HepG2 (cell line): ENCODE measurements around the gene LMCD1. TPM values are rescaled to one million over a fixed set of nuclear protein-coding genes. Genes with fewer than 3 reads are reported as not detected.

Source experiments
- KIAA2018 ChIP-seq: sonication (generic); formaldehyde crosslinking; IDR thresholded peaks from 2 replicates; pipeline ENCODE4 v1.5.0; 2020; ENCODE audit warnings: mild to moderate bottlenecking, missing genetic modification reagents, borderline replicate concordance
- SAP130 ChIP-seq: IDR thresholded peaks from 2 replicates; pipeline ENCODE4 v1.6.1; 2016; ENCODE audit warnings: low read depth
- SMAD3 ChIP-seq: sonication (generic); formaldehyde crosslinking; IDR thresholded peaks from 2 replicates; pipeline ENCODE4 v1.4.0; 2020; ENCODE audit warnings: missing genetic modification reagents
- polyA plus RNA-seq, 8 experiments: library from polyadenylated mRNA; depleted of rRNA in 3 of 8; stranded (reverse) in 7 of 8; unstranded in 1 of 8; fragments of >200 nt; fragmentation: Illumina TruSeq in 4 of 8; extraction: Trizol in 4 of 8; gene quantifications; 2 replicates each; pipeline versions ENCODE4 v1.2.1 to v1.2.3, GENCODE V29; 2011 to 2016; ENCODE audit warnings: low read depth in 4 of 8, missing spikeins in 1 of 8, mixed read lengths in 1 of 8; ENCODE audit not compliant: insufficient read depth in 1 of 8
- total RNA-seq, 5 experiments: library from RNA; depleted of rRNA; stranded (reverse); fragments of >200 nt; fragmentation: Illumina TruSeq; extraction: Trizol; gene quantifications; 2 replicates each; pipeline ENCODE4 v1.2.3, GENCODE V29; 2016; ENCODE audit warnings: low read depth in 1 of 5

Gene LMCD1
- total and polyA plus RNA-seq, 2 of the 13 experiments (the other 11 are each of a cell fraction or from before 2014, with no cell fraction given) = 6.2 to 7.1 TPM

DNA sequence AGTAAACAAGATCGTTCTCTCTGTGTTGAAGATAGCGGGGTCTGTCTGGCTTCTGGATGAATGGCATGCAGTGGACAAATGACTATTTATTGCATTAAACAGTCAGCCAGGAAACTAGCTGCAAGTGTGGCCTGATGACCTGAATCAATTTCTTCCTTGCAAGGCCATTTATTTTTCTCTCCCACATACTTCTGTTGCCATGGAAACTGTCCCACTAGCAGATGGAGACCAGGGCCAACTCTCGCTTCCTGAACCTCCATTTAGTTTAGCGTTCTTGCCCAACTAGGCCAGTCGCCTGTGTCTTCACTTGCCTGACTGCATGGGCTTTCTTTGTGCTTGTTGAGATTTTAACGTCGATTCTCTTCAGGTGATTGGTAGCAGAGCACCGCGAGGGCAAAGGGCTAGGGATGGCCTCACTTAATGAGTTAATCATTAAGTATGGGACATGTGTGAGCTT is 27.6 kb downstream of the LMCD1 start (continued):
- no peak for TF ChIP-seq KIAA2018 (CRISPR knock-in tag)
- TF ChIP-seq SMAD3 (CRISPR knock-in tag) = no peak
- peak; percentile 24; the same call in 1 of the 2 replicates for TF ChIP-seq SAP130 (CRISPR knock-in tag)
